Measurements from ENCODE around the gene GPALPP1. TPM values are rescaled to one million over a fixed set of nuclear protein-coding genes. Genes with fewer than 3 reads are reported as not detected.
"Not testable (repeated sequence)": the region's sequence is repeated elsewhere in the genome, so short reads cannot be mapped to it uniquely, and the experiment has no call there.

GPALPP1 gene, protein sequence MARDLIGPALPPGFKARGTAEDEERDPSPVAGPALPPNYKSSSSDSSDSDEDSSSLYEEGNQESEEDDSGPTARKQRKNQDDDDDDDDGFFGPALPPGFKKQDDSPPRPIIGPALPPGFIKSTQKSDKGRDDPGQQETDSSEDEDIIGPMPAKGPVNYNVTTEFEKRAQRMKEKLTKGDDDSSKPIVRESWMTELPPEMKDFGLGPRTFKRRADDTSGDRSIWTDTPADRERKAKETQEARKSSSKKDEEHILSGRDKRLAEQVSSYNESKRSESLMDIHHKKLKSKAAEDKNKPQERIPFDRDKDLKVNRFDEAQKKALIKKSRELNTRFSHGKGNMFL
- total RNA-seq (10 to 100 TPM; 33.8 to 41.3 TPM), polyA plus RNA-seq (ENCODE audit: insufficient read depth, low read depth, low replicate concordance) (18.3 TPM)
- long read RNA-seq, donor 1, partial matches to known transcripts = 0 of 7 reads
- long read RNA-seq, donor 1, other reads (novel, unspliced or antisense) = 0 of 7 reads
- long read RNA-seq, donor 2, partial matches to known transcripts = 0 of 4 reads
- long read RNA-seq, donor 2, other reads (novel, unspliced or antisense) = 0 of 4 reads

DNA sequence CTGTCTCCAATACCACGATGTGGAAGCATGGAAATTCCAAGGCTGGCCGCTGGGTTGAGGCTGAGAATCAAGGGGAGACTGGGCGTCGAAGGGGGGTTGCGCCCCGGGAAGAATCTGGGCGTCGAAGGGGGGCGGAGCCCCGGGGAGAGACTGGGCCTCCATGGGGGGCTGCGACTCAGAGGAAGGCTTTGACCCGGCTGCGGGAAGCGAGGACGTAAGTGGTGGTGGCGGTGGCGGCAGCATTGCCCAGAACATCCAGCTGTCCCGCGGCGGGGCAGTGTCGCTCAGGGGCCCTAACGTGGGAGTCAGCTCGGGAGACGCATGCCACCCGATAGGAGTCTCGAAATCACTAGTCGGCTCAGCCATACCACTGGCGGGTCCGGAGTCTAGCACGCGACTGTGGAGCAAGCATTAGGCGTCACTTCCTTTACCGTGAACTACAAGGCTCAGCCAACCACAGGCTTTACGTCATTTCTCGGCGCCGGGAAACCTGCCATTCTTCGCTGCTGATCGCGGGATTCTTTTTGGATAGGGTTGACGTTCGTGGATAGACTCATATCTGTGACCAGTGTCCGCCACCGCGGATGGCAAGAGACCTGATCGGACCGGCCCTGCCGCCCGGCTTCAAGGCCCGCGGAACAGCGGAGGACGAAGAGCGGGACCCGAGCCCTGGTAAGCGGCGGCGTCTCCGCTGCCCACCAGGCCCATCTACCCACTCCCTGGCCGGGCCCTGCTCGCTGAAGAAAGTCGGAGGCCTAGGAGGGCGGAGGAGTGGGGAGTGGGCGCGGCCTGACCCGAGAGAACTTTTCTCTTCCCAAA is at the start of gene GPALPP1, which contains the start of gene NUFIP1:
Gene GPALPP1 (plus strand): TSS at position 468 of the 819 bp plus-strand sequence. CDS start 117 bp downstream, at position 585.
Gene NUFIP1 (minus strand): TSS at position 401 of the 819 bp plus-strand sequence. CDS start 35 bp downstream, at position 366.
- peak; percentile 99 for DNase-seq
- no peak for TF ChIP-seq POLR2A (IDR thresholded peaks at IDR 0.05)
- TF ChIP-seq, protein P1, sequence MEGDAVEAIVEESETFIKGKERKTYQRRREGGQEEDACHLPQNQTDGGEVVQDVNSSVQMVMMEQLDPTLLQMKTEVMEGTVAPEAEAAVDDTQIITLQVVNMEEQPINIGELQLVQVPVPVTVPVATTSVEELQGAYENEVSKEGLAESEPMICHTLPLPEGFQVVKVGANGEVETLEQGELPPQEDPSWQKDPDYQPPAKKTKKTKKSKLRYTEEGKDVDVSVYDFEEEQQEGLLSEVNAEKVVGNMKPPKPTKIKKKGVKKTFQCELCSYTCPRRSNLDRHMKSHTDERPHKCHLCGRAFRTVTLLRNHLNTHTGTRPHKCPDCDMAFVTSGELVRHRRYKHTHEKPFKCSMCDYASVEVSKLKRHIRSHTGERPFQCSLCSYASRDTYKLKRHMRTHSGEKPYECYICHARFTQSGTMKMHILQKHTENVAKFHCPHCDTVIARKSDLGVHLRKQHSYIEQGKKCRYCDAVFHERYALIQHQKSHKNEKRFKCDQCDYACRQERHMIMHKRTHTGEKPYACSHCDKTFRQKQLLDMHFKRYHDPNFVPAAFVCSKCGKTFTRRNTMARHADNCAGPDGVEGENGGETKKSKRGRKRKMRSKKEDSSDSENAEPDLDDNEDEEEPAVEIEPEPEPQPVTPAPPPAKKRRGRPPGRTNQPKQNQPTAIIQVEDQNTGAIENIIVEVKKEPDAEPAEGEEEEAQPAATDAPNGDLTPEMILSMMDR (IDR thresholded peaks at IDR 0.05) = no peak
- 0 to 1% methylated on average over 43 to 66 of the region's 66 CpGs for WGBS, 2 donors
- Histone ChIP-seq H3K9me3 (no peaks in the 10 kb centered on the region), H3K4me3 (peak within 1 kb of the TSS; percentile 98 to 99), H3K27ac (peak within 1 kb of the TSS; percentile 85 to 88), H3K4me1 (peaks cover 20% of the 10 kb centered on the region), H3K36me3 (ENCODE audit: low read depth, missing control alignments) (no peaks in the 10 kb centered on the region), H3K27me3 (no peaks in the 10 kb centered on the region)
- intact Hi-C loops (cut with DNase I; ENCODE audit: low total_unique reads) = no loop called here

DNA sequence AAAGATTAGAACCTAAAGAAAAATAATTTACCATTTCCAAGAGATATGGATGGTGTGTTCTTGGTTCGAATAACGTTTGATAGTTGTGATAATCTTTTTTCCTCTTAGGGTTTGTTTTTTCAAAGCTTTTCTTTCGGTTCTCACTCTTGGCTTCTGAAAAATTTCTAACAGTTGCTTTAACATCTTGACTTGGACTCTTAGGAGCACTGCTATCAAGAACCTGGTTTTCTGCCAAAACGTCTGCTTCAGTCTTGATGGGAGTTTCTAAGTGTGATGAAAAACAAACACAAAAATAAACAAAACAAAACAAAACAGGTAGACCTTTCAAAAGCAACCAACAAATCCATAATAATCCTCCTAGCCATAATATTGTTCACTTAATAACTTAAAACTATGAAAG is 45.9 kb upstream of the GPALPP1 start:
- H3K36me3 ChIP-seq (ENCODE audit: low read depth, missing control alignments); intact Hi-C loops (cut with DNase I; ENCODE audit: low total_unique reads); DNase-seq; H3K4me1 ChIP-seq; H3K27ac ChIP-seq; H3K4me3 ChIP-seq; H3K27me3 ChIP-seq; H3K9me3 ChIP-seq: not testable (repeated sequence)
- WGBS, 2 donors = 28 to 52% methylated on average over 4 of the region's 4 CpGs

DNA sequence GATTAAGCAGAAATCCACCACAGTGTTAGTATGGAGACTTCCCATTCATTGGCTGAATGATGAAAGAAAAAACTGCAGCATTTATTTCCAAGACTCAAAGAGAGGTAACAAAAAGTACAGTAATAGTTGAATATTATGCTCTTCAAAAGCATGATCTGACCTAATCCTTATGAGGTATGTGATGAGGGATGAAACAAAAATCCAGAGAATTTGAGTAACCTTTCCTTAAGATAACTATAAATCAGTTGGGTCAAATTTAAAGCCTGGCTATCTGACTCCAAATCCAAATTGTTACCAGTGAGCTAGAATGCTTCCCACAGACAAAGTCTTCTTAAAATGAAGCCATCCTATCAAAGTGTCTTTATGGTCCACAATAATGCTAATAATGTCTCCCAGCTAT is 38.2 kb upstream of the GPALPP1 start:
- intact Hi-C loops (cut with DNase I; ENCODE audit: low total_unique reads) = no loop called here

DNA sequence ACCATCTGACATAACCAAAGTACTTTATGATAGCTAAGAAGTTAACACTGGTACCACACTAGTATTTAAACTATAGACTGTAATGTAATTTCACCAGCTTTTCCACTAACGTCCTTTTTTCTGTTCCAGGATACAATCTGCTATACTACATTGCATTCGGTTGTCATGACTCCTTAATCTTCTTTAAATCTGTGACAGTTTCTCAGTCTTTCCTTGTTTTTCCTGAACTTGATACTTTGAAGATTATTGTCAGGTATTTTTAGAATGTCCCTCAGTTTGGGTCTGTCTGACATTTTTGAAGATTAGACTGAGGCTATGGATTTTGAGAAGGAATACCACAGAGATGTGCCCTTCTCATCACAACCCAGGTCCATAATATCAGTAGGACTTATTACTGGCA is 36.7 kb upstream of the GPALPP1 start:
- 64 to 77% methylated on average over 2 of the region's 2 CpGs for WGBS, 2 donors

More for the DNA sequence above, 38.2 kb upstream of the GPALPP1 start:
- Histone ChIP-seq H3K9me3 (no peaks in the 10 kb centered on the region), H3K4me1 (peaks cover 22% of the 10 kb centered on the region), H3K27me3 (no peaks in the 10 kb centered on the region), H3K4me3 (no peak overlapping the region), H3K36me3 (ENCODE audit: low read depth, missing control alignments) (no peaks in the 10 kb centered on the region), H3K27ac (peak overlapping the region in 1 of 2 donors; percentile 5)
- no peak for TF ChIP-seq POLR2A (IDR thresholded peaks at IDR 0.05)
- TF ChIP-seq, protein P1 (IDR thresholded peaks at IDR 0.05) = no peak
- DNase-seq = no peak

More for the DNA sequence above, 36.7 kb upstream of the GPALPP1 start:
- H3K27me3 ChIP-seq = no peaks in the 10 kb centered on the region
- no peaks in the 10 kb centered on the region for H3K36me3 ChIP-seq (ENCODE audit: low read depth, missing control alignments)
- intact Hi-C loops (cut with DNase I; ENCODE audit: low total_unique reads) = no loop called here
- DNase-seq = no peak
- no peak for TF ChIP-seq POLR2A (IDR thresholded peaks at IDR 0.05)
- TF ChIP-seq, protein P1 (IDR thresholded peaks at IDR 0.05) = no peak
- H3K4me3 ChIP-seq = no peak overlapping the region
- peaks cover 22% of the 10 kb centered on the region for H3K4me1 ChIP-seq
- peak overlapping the region; percentile 18 to 73 for H3K27ac ChIP-seq
- no peaks in the 10 kb centered on the region for H3K9me3 ChIP-seq

Data from testis (tissue), 5 donors.